ENCODE measurements around the gene TRPM4.

Gene TRPM4

DNA sequence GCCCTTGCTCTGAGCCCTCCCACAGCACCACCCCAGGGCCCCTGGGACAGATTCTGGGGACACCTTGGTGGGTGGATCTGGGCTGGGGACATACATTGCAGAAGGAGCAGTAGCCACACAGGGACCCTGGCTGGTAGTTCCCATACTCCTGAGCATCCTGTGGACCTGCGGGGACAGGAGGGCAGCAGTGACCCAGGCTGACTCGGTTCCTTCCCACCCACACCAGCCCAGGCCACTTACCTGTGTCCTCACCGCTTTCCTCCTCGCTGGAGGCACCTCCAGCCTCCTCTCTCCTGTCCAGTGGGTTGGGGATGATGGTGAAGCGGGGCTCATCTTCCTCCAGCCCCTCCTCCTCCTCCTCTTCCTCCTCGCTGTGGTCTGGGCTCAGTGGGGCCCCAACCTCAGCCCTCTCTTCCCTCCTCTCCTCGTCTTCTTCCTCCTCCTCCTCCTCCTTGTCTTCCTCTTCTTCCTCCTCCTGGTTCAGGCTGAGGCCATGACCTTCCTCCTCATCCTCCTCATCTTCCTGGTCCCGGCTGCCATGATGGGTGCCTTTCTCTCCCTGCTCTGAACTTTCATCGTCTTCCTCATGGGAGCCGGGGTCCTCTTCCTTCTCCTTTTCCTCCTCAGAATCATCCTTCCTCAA lies 4.3 kb upstream of the TRPM4 start:
- POLR2A ChIA-PET: no interaction called here
- H3K27ac ChIP-seq (ENCODE audit: extremely low read depth, low read depth, low read length): no peak overlapping the region
- TF ChIP-seq GLIS2 (tag by site-specific recombination; IDR thresholded peaks at IDR 0.05) (no peak), EGR2 (tag by site-specific recombination; IDR thresholded peaks at IDR 0.05; ENCODE audit: low read depth) (peak; percentile 12; the same call in 1 of the 2 replicates)
- TF ChIP-seq, protein P1, sequence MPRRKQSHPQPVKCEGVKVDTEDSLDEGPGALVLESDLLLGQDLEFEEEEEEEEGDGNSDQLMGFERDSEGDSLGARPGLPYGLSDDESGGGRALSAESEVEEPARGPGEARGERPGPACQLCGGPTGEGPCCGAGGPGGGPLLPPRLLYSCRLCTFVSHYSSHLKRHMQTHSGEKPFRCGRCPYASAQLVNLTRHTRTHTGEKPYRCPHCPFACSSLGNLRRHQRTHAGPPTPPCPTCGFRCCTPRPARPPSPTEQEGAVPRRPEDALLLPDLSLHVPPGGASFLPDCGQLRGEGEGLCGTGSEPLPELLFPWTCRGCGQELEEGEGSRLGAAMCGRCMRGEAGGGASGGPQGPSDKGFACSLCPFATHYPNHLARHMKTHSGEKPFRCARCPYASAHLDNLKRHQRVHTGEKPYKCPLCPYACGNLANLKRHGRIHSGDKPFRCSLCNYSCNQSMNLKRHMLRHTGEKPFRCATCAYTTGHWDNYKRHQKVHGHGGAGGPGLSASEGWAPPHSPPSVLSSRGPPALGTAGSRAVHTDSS (tag by site-specific recombination; IDR thresholded peaks at IDR 0.05): peak; percentile 96
- peaks cover 10% of the 10 kb centered on the region for H3K4me1 ChIP-seq (ENCODE audit: control insufficient read depth, insufficient read depth, low read length)
- no peaks in the 10 kb centered on the region for H3K36me3 ChIP-seq (ENCODE audit: control insufficient read depth in 2 of 2, insufficient read depth in 1 of 2, low read length in 2 of 2)
- CTCF ChIA-PET: interaction anchor here (0.7 kb wide), 1 partner anchor 60 kb away, joined by 3 read pairs; no protein-coding TSS in a partner anchor
- no peaks in the 10 kb centered on the region for H3K9me3 ChIP-seq (ENCODE audit: control insufficient read depth, insufficient read depth, low read depth, low read length)
- H3K4me3 ChIP-seq (ENCODE audit: low read depth, low read length): no peak overlapping the region

DNA sequence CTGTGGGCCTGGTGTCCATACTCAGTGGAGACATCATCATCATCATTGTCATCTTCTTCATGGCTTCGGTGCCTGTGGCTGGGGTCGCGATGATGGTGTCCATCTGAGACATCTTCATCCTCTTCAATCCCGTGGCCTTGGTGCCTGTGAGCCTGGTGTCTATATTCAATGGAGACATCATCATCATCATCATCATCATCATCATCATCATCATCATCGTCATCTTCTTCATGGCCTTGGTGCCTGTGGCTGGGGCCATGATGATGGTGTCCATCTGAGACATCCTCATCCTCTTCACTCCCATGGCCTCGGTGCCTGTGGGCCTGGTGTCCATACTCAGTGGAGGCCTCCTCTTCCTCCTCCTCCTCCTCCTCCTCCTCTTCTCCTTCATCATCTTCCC lies 3.3 kb upstream of the TRPM4 start:
- Histone ChIP-seq H3K4me1 (ENCODE audit: control insufficient read depth, insufficient read depth, low read length) (peaks cover 7% of the 10 kb centered on the region), H3K27ac (ENCODE audit: extremely low read depth, low read depth, low read length) (no peak overlapping the region), H3K4me3 (ENCODE audit: low read depth, low read length) (no peak overlapping the region), H3K9me3 (ENCODE audit: control insufficient read depth, insufficient read depth, low read depth, low read length) (no peaks in the 10 kb centered on the region), H3K36me3 (ENCODE audit: control insufficient read depth in 2 of 2, insufficient read depth in 1 of 2, low read length in 2 of 2) (no peaks in the 10 kb centered on the region)
- TF ChIP-seq KLF16 (tag by site-specific recombination; IDR thresholded peaks at IDR 0.05): no peak
- TF ChIP-seq ZNF571 (tag by site-specific recombination; IDR thresholded peaks at IDR 0.05): no peak
- TF ChIP-seq, protein P1 (tag by site-specific recombination; IDR thresholded peaks at IDR 0.05): peak; percentile 99
- no peak for TF ChIP-seq ZNF830 (tag by site-specific recombination; IDR thresholded peaks at IDR 0.05; ENCODE audit: low read depth)
- TF ChIP-seq ZNF426 (tag by site-specific recombination; IDR thresholded peaks at IDR 0.05): no peak
- TF ChIP-seq KLF7 (tag by site-specific recombination; IDR thresholded peaks at IDR 0.05; ENCODE audit: borderline replicate concordance): no peak
- no peak for TF ChIP-seq ZFP41 (tag by site-specific recombination; IDR thresholded peaks at IDR 0.05; ENCODE audit: borderline replicate concordance)
- ChIA-PET CTCF (no interaction called here), POLR2A (no interaction called here)

DNA sequence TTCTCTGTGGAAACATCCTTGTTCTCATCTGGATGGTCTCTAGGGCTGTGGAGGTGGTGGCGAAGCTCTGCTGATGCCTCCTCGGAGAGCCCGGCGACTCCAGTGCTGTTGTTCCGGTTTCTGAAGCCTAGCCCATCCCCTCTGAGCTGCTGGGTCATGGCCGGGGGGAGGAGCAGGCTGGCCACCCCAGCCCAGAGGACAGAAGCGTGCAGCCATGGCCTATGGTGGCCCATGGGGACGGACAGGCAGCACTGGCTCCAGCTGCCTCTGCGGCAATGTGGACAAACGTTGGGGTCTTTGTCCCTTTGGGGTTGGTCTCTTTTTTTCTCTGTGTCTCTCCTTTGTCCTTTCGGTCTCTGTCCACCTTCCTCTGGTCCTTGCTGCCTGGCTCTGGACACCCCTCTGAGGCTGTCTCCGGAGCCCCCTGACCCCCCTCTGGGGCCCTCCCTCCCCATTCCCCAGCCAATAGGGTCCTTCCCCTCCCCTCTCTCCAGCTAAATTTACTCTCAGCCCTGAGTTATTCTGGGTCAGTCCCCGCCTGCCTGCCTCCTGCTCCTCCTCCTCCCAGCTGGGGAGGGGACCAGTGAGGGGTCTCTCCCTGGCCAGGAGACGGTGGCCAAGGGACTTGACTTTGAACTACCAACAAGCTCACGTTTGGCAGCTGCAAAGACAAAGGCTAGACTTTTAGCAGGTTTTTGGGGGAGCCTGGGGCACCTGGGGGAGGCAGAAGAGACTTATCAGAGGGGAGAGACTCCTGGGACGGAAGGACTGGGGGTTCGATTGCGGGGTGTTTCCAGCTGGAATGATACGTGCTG lies 2.4 kb upstream of the TRPM4 start, which contains the start of gene HRC:
Gene HRC (minus strand): TSS at position 392 of the 815 bp plus-strand sequence. CDS start 159 bp downstream, at position 233.
- POLR2A ChIA-PET: interaction anchor here (0.6 kb wide), 1 partner anchor 28 kb away, joined by 3 read pairs; no protein-coding TSS in a partner anchor
- TF ChIP-seq ZNF169 (tag by site-specific recombination; IDR thresholded peaks at IDR 0.05) (no peak), ZNF624 (tag by site-specific recombination; IDR thresholded peaks at IDR 0.05) (no peak), ZNF354C (tag by site-specific recombination; IDR thresholded peaks at IDR 0.05; ENCODE audit: borderline replicate concordance, low read depth) (no peak), ZNF544 (tag by site-specific recombination; IDR thresholded peaks at IDR 0.05) (no peak), ZNF341 (tag by site-specific recombination; IDR thresholded peaks at IDR 0.05; ENCODE audit: low read depth) (no peak), ZNF629 (tag by site-specific recombination; IDR thresholded peaks at IDR 0.05) (no peak)
- TF ChIP-seq, protein P2, sequence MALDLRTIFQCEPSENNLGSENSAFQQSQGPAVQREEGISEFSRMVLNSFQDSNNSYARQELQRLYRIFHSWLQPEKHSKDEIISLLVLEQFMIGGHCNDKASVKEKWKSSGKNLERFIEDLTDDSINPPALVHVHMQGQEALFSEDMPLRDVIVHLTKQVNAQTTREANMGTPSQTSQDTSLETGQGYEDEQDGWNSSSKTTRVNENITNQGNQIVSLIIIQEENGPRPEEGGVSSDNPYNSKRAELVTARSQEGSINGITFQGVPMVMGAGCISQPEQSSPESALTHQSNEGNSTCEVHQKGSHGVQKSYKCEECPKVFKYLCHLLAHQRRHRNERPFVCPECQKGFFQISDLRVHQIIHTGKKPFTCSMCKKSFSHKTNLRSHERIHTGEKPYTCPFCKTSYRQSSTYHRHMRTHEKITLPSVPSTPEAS (tag by site-specific recombination; IDR thresholded peaks at IDR 0.05): no peak
- TF ChIP-seq, protein P3, sequence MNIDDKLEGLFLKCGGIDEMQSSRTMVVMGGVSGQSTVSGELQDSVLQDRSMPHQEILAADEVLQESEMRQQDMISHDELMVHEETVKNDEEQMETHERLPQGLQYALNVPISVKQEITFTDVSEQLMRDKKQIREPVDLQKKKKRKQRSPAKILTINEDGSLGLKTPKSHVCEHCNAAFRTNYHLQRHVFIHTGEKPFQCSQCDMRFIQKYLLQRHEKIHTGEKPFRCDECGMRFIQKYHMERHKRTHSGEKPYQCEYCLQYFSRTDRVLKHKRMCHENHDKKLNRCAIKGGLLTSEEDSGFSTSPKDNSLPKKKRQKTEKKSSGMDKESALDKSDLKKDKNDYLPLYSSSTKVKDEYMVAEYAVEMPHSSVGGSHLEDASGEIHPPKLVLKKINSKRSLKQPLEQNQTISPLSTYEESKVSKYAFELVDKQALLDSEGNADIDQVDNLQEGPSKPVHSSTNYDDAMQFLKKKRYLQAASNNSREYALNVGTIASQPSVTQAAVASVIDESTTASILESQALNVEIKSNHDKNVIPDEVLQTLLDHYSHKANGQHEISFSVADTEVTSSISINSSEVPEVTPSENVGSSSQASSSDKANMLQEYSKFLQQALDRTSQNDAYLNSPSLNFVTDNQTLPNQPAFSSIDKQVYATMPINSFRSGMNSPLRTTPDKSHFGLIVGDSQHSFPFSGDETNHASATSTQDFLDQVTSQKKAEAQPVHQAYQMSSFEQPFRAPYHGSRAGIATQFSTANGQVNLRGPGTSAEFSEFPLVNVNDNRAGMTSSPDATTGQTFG (tag by site-specific recombination; IDR thresholded peaks at IDR 0.05; ENCODE audit: borderline replicate concordance): no peak
- TF ChIP-seq, protein P4, sequence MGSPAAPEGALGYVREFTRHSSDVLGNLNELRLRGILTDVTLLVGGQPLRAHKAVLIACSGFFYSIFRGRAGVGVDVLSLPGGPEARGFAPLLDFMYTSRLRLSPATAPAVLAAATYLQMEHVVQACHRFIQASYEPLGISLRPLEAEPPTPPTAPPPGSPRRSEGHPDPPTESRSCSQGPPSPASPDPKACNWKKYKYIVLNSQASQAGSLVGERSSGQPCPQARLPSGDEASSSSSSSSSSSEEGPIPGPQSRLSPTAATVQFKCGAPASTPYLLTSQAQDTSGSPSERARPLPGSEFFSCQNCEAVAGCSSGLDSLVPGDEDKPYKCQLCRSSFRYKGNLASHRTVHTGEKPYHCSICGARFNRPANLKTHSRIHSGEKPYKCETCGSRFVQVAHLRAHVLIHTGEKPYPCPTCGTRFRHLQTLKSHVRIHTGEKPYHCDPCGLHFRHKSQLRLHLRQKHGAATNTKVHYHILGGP (tag by site-specific recombination; IDR thresholded peaks at IDR 0.05): no peak
- TF ChIP-seq, protein P5, sequence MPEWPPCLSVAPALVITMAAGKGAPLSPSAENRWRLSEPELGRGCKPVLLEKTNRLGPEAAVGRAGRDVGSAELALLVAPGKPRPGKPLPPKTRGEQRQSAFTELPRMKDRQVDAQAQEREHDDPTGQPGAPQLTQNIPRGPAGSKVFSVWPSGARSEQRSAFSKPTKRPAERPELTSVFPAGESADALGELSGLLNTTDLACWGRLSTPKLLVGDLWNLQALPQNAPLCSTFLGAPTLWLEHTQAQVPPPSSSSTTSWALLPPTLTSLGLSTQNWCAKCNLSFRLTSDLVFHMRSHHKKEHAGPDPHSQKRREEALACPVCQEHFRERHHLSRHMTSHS (tag by site-specific recombination; IDR thresholded peaks at IDR 0.05): no peak

More for the DNA sequence above, 2.4 kb upstream of the TRPM4 start, which contains the start of gene HRC:
- Histone ChIP-seq H3K4me3 (ENCODE audit: low read depth, low read length) (no peak within 1 kb of the TSS), H3K9me3 (ENCODE audit: control insufficient read depth, insufficient read depth, low read depth, low read length) (no peaks in the 10 kb centered on the region), H3K36me3 (ENCODE audit: control insufficient read depth in 2 of 2, insufficient read depth in 1 of 2, low read length in 2 of 2) (no peaks in the 10 kb centered on the region), H3K27ac (ENCODE audit: extremely low read depth, low read depth, low read length) (no peak within 1 kb of the TSS), H3K4me1 (ENCODE audit: control insufficient read depth, insufficient read depth, low read length) (peaks cover 7% of the 10 kb centered on the region)
- CTCF ChIA-PET: interaction anchor here (0.7 to 1.3 kb wide), 3 partner anchors 9 to 70 kb away, joined by 3 to 6 read pairs (median 4); no protein-coding TSS in a partner anchor

All from HEK293 (cell line).